ENCODE measurements around the gene SLC35A3.

SLC35A3 gene

GRCh38 chr1:100019220-100019619 lies 49.4 kb downstream of the SLC35A3 start:
- POLR2A ChIA-PET: no interaction called here
- H3K27ac ChIP-seq (ENCODE audit: extremely low read depth, low read depth, low read length): no peak overlapping the region
- TF ChIP-seq ZNF24 (tag by site-specific recombination; IDR thresholded peaks at IDR 0.05) (peak; percentile 39; the same call in 1 of the 2 replicates), ZXDB (tag by site-specific recombination; IDR thresholded peaks at IDR 0.05) (no peak)
- no peak overlapping the region for H3K4me3 ChIP-seq (ENCODE audit: low read depth, low read length)
- CTCF ChIA-PET: interaction anchor here (0.8 kb wide), 1 partner anchor 372 kb away, joined by 5 read pairs; no protein-coding TSS in a partner anchor
- no peaks in the 10 kb centered on the region for H3K9me3 ChIP-seq (ENCODE audit: control insufficient read depth, insufficient read depth, low read depth, low read length)
- no peaks in the 10 kb centered on the region for H3K4me1 ChIP-seq (ENCODE audit: control insufficient read depth, insufficient read depth, low read length)
- peaks cover 0 to 3% of the 10 kb centered on the region in 2 experiments; a peak in 2 of 3 replicates for H3K36me3 ChIP-seq (ENCODE audit: control insufficient read depth in 2 of 2, insufficient read depth in 1 of 2, low read length in 2 of 2)

DNA sequence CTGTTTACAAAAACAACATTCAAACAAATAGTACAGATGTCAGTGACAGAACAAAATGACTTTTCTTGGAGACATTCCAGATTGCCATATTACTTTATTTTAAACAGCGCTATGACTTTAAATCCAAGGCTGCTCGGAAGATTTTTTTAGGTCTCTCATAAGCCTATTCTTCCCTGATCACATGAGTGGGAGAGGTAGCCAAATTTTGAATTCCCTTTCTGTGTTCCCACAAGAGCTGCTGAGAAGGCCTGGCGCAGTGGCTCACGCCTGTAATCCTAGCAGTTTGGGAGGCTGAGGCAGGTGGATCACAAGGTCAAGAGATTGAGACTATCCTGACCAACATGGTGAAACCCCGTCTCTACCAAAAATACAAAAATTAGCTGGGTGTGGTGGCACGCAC lies 53.7 kb downstream of the SLC35A3 start:
- TF ChIP-seq ZNF513 (tag by site-specific recombination; IDR thresholded peaks at IDR 0.05) (no peak), ZNF830 (tag by site-specific recombination; IDR thresholded peaks at IDR 0.05; ENCODE audit: low read depth) (no peak), ZNF626 (tag by site-specific recombination; IDR thresholded peaks at IDR 0.05) (no peak)
- TF ChIP-seq, protein P1, sequence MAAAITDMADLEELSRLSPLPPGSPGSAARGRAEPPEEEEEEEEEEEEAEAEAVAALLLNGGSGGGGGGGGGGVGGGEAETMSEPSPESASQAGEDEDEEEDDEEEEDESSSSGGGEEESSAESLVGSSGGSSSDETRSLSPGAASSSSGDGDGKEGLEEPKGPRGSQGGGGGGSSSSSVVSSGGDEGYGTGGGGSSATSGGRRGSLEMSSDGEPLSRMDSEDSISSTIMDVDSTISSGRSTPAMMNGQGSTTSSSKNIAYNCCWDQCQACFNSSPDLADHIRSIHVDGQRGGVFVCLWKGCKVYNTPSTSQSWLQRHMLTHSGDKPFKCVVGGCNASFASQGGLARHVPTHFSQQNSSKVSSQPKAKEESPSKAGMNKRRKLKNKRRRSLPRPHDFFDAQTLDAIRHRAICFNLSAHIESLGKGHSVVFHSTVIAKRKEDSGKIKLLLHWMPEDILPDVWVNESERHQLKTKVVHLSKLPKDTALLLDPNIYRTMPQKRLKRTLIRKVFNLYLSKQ (tag by site-specific recombination; IDR thresholded peaks at IDR 0.05; ENCODE audit: borderline replicate concordance): no peak
- TF ChIP-seq, protein P2, sequence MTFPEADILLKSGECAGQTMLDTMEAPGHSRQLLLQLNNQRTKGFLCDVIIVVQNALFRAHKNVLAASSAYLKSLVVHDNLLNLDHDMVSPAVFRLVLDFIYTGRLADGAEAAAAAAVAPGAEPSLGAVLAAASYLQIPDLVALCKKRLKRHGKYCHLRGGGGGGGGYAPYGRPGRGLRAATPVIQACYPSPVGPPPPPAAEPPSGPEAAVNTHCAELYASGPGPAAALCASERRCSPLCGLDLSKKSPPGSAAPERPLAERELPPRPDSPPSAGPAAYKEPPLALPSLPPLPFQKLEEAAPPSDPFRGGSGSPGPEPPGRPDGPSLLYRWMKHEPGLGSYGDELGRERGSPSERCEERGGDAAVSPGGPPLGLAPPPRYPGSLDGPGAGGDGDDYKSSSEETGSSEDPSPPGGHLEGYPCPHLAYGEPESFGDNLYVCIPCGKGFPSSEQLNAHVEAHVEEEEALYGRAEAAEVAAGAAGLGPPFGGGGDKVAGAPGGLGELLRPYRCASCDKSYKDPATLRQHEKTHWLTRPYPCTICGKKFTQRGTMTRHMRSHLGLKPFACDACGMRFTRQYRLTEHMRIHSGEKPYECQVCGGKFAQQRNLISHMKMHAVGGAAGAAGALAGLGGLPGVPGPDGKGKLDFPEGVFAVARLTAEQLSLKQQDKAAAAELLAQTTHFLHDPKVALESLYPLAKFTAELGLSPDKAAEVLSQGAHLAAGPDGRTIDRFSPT (tag by site-specific recombination; IDR thresholded peaks at IDR 0.05): no peak
- Histone ChIP-seq H3K4me1 (ENCODE audit: control insufficient read depth, insufficient read depth, low read length) (no peaks in the 10 kb centered on the region), H3K36me3 (ENCODE audit: control insufficient read depth in 2 of 2, insufficient read depth in 1 of 2, low read length in 2 of 2) (peaks cover 0 to 3% of the 10 kb centered on the region in 2 experiments; a peak in 2 of 3 replicates), H3K9me3 (ENCODE audit: control insufficient read depth, insufficient read depth, low read depth, low read length) (no peaks in the 10 kb centered on the region), H3K27ac (ENCODE audit: extremely low read depth, low read depth, low read length) (no peak overlapping the region), H3K4me3 (ENCODE audit: low read depth, low read length) (no peak overlapping the region)
- ChIA-PET CTCF (no interaction called here), POLR2A (no interaction called here)

DNA sequence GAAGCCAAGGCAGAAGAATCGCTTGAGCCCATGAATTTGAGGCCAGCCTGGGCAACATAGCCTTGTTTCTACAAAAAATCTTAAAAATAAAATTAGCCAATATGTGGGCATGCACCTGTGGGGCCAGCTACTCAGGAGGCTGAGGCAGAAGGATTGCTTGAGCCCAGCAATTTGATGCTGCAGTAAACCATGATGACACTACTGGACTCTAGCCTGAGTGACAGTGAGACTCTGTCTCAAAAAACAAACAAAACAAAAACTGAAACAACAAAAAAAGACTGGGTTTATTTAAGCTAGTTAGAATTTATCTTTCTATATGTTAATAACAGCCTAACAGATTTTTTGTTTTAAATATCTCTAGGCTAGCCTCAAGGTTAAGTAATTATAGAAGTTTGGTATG lies 57.4 kb downstream of the SLC35A3 start:
- H3K9me3 ChIP-seq (ENCODE audit: control insufficient read depth, insufficient read depth, low read depth, low read length): no peaks in the 10 kb centered on the region
- TF ChIP-seq ZBTB17 (tag by site-specific recombination; IDR thresholded peaks at IDR 0.05) (no peak), ZNF140 (tag by site-specific recombination; IDR thresholded peaks at IDR 0.05) (no peak), ZNF555 (tag by site-specific recombination; conservative IDR thresholded peaks at IDR 0.05) (0 out of 2 replicates have a peak, but pooled peaks have one; percentile 3)
- CTCF ChIA-PET: interaction anchor here (0.7 kb wide), 1 partner anchor 57 kb away, joined by 3 read pairs; the partner anchor contains the start of gene SLC35A3

GRCh38 chr1:100028765-100029164 lies 59.0 kb downstream of the SLC35A3 start:
- Histone ChIP-seq H3K27ac (ENCODE audit: extremely low read depth, low read depth, low read length) (no peak overlapping the region), H3K9me3 (ENCODE audit: control insufficient read depth, insufficient read depth, low read depth, low read length) (no peaks in the 10 kb centered on the region), H3K36me3 (ENCODE audit: control insufficient read depth in 2 of 2, insufficient read depth in 1 of 2, low read length in 2 of 2) (no peaks in the 10 kb centered on the region), H3K4me3 (ENCODE audit: low read depth, low read length) (no peak overlapping the region), H3K4me1 (ENCODE audit: control insufficient read depth, insufficient read depth, low read length) (no peaks in the 10 kb centered on the region)
- CTCF ChIA-PET: no interaction called here
- POLR2A ChIA-PET: interaction anchor here (0.6 kb wide), 1 partner anchor 12 kb away, joined by 4 read pairs; no protein-coding TSS in a partner anchor
- no peak for TF ChIP-seq ZNF223 (tag by site-specific recombination; IDR thresholded peaks at IDR 0.05)
- no peak for TF ChIP-seq ZNF311 (tag by site-specific recombination; IDR thresholded peaks at IDR 0.05; ENCODE audit: borderline replicate concordance)
- no peak for TF ChIP-seq YY2 (tag by site-specific recombination; IDR thresholded peaks at IDR 0.05)
- TF ChIP-seq SCRT2 (tag by site-specific recombination; IDR thresholded peaks at IDR 0.05): no peak
- no peak for TF ChIP-seq HOXD13 (CRISPR knock-in tag; IDR thresholded peaks at IDR 0.05; ENCODE audit: borderline replicate concordance)
- TF ChIP-seq ZSCAN16 (tag by site-specific recombination; IDR thresholded peaks at IDR 0.05): no peak
- no peak for TF ChIP-seq ZNF19 (tag by site-specific recombination; IDR thresholded peaks at IDR 0.05; ENCODE audit: low read depth)
- TF ChIP-seq KLF16 (tag by site-specific recombination; IDR thresholded peaks at IDR 0.05): no peak
- TF ChIP-seq ZBTB1 (tag by site-specific recombination; IDR thresholded peaks at IDR 0.05): no peak
- TF ChIP-seq, protein P3, sequence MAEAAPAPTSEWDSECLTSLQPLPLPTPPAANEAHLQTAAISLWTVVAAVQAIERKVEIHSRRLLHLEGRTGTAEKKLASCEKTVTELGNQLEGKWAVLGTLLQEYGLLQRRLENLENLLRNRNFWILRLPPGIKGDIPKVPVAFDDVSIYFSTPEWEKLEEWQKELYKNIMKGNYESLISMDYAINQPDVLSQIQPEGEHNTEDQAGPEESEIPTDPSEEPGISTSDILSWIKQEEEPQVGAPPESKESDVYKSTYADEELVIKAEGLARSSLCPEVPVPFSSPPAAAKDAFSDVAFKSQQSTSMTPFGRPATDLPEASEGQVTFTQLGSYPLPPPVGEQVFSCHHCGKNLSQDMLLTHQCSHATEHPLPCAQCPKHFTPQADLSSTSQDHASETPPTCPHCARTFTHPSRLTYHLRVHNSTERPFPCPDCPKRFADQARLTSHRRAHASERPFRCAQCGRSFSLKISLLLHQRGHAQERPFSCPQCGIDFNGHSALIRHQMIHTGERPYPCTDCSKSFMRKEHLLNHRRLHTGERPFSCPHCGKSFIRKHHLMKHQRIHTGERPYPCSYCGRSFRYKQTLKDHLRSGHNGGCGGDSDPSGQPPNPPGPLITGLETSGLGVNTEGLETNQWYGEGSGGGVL (tag by site-specific recombination; IDR thresholded peaks at IDR 0.05): no peak
- no peak for TF ChIP-seq BCL11B (tag by site-specific recombination; IDR thresholded peaks at IDR 0.05; ENCODE audit: low read depth)
- TF ChIP-seq ZFP3 (tag by site-specific recombination; IDR thresholded peaks at IDR 0.05; ENCODE audit: low read depth): no peak

More for the DNA sequence above, 57.4 kb downstream of the SLC35A3 start:
- H3K4me1 ChIP-seq (ENCODE audit: control insufficient read depth, insufficient read depth, low read length): no peaks in the 10 kb centered on the region
- POLR2A ChIA-PET: no interaction called here
- H3K36me3 ChIP-seq (ENCODE audit: control insufficient read depth in 2 of 2, insufficient read depth in 1 of 2, low read length in 2 of 2): no peaks in the 10 kb centered on the region
- no peak overlapping the region for H3K27ac ChIP-seq (ENCODE audit: extremely low read depth, low read depth, low read length)
- no peak overlapping the region for H3K4me3 ChIP-seq (ENCODE audit: low read depth, low read length)
